Measurements from ENCODE around the gene ESPL1.

GRCh38 chr12:53227341-53227740, 40.8 kb upstream of the ESPL1 start:
- no peak for TF ChIP-seq SUZ12 (IDR thresholded peaks at IDR 0.05; ENCODE audit: extremely low read depth, insufficient read depth, insufficient read length)
- no peak for TF ChIP-seq YY1 (IDR thresholded peaks at IDR 0.05; ENCODE audit: insufficient read depth, insufficient read length)
- no peak for TF ChIP-seq ZNF274 (IDR thresholded peaks at IDR 0.05; ENCODE audit: low read depth, low read length)

Measured in NT2/D1 (cell line).